GM12872 (cell line): Measurements from ENCODE around the gene EIF3M.

ENCODE experiments used
- CTCF ChIP-seq: IDR thresholded peaks from 3 replicates; pipeline ENCODE4 v1.5.1; 2011; ENCODE audit warnings: low read depth, mild to moderate bottlenecking, low read length, moderate library complexity; ENCODE audit not compliant: insufficient read depth

EIF3M gene

GRCh38 chr11:32562839-32563599 is 20.6 kb upstream of the EIF3M start:
- TF ChIP-seq CTCF = no peak

DNA sequence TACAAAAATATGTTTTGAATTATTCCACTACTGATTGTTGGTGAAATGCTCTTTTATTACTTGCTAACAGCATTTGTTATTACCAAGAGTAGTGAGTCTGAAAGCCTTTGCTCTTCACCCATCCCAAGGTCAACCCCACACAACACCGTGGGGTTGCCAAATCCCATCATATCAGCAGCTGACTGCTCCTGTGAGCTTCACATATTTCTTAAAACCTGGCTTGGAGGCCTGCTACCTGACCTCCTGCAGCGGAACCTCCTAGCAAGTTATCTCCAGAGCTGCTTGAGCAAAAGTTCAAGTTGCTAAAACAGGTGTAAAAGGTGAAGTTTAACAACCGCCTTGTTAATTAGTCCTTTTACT is 20.1 kb upstream of the EIF3M start:
- no peak for TF ChIP-seq CTCF

DNA sequence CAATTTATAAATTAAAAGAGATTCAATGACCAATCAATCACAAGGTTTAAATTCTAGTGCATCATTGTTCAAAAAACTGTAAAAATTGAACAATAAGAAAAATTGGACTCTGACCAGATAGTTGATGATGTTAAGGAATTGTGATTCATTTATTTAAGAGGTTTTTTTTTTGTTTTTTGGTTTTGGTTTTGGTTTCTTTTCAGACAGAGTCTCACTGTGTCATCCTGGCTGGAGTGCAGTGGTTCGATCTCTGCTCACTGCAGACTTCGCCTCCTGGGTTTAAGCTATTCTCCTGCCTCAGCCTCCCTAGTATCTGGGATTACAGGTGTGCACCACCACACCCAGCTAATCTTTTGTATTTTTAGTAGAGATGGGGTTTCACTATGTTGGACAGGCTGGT is 17.1 kb upstream of the EIF3M start:
- TF ChIP-seq CTCF = no peak

DNA sequence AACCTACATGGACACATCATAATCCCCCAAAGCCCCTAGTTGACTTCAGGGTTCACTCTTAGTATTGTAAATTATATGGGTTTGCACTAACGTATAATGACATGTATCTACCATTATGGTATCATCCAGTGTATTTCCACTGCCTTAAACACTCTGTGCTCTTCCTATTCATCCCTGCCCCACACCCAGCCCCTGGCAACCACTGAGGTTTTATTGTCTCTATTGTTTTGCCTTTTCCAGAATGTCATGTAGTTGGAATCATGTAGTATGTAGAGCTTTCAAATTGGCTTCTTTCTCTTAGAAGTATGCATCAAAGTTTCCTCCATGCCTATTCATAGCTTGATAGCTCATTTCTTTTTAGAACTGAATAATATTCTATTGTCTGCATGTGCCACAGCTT is 16.5 kb upstream of the EIF3M start:
- no peak for TF ChIP-seq CTCF

DNA sequence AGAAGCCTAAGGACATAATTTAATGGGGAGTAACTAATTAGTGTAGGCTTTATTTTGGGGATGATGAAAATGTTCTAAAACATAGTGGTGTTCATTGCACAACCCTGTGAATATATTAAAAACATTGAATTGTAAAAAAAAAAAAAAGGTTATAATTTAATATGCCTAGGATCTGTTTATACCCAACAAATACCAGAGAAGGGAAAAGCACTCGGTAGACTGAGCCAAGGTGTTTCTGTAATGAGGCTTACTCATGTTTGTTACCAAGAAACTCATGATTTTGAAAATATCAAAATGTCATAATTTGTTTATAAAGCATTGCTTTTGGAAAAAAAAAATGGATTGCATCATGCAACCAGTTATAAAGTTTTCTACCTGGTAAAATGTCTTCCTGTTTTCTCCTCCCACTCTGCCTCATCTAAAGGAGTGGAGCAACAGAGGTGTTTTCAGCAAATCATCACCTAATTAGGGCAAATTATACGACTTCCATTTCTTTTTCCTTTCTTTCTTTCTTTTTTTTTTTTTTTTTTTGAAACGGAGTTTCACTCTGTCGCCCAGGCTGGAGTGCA is 14.2 kb upstream of the EIF3M start:
- no peak for TF ChIP-seq CTCF

- TF ChIP-seq CTCF = no peak
Measured at GRCh38 chr11:32571039-32571438, 12.6 kb upstream of the EIF3M start.

- no peak for TF ChIP-seq CTCF
Measured at GRCh38 chr11:32573228-32573627, 10.4 kb upstream of the EIF3M start.

DNA sequence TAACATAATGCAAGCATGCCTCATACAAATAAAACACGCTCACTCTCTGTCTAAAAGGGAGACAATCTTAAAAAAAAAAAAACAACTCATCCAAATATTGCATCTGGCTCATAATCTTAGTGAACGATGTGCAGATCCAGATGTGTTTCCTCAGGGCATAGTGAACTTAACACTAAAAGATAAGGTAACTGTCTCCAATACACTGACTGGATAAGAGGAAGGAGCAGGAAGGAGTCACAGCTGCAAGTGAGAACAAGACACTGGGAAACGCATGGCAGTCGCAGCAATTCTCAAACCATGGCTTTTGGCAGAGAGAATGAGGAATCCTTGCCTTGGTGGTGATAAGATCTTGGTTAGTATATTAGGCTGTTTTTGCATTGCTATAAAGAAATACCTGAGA is 9.2 kb upstream of the EIF3M start:
- no peak for TF ChIP-seq CTCF
